SK-N-SH (cell line): ENCODE data around the gene OR2M7. TPM values are rescaled to one million over a fixed set of nuclear protein-coding genes. Genes with fewer than 3 reads are reported as not detected.

ENCODE experiments used
- CTCF ChIA-PET: fragments of 300-600, 350-600 bp; formaldehyde crosslinking; extraction: SDS; loops from one replicate; lab custom pipeline; 2021; lab: Yijun Ruan, JAX
- POLR2A ChIA-PET: fragments of 350-600 bp; sonication (Branson Sonifier 250); formaldehyde crosslinking; extraction: SDS; loops from one replicate; lab custom pipeline; 2020; ENCODE audit warnings: antibody characterized with exemption, inconsistent platforms; lab: Yijun Ruan, JAX
- DNase-seq: peaks from one replicate; pipeline ENCODE4 v3.0.0; 2012
- H2AFZ ChIP-seq: fragments of 200-600 bp; sonication (generic); 2 replicates; pipeline ENCODE4 v1.8.1; 2016; ENCODE audit warnings: antibody characterized with exemption, mild to moderate bottlenecking, low read depth
- H3F3A ChIP-seq: fragments of 200-600 bp; sonication (generic); replicated peaks from 2 replicates; pipeline ENCODE3; 2016; ENCODE audit warnings: antibody characterized with exemption, mild to moderate bottlenecking; ENCODE audit not compliant: insufficient read depth
- H3K27ac ChIP-seq, 2 experiments: fragments of 200-500 bp in 1 of 2; fragments of 200-600 bp in 1 of 2; sonication (Bioruptor generic) in 1 of 2; sonication (generic), shearing (Covaris generic) in 1 of 2; 2 replicates each; pipeline versions ENCODE4 v1.5.1 to v1.6.1; 2014 to 2016; ENCODE audit warnings: low read depth in 2 of 2, inconsistent platforms in 1 of 2, low read length in 1 of 2, mild to moderate bottlenecking in 1 of 2, mixed read lengths in 1 of 2
- H3K27me3 ChIP-seq: fragments of 200-600 bp; sonication (generic), shearing (Covaris generic); 2 replicates; pipeline ENCODE4 v1.6.1; 2016; ENCODE audit warnings: mixed run types; ENCODE audit not compliant: insufficient read depth
- H3K36me3 ChIP-seq, 2 experiments: fragments of 200-500 bp in 1 of 2; fragments of 200-600 bp in 1 of 2; sonication (Bioruptor generic) in 1 of 2; sonication (generic) in 1 of 2; replicated peaks in 1 of 2; 2 replicates each; pipeline versions ENCODE3 to v1.5.1; 2014 to 2016; ENCODE audit warnings: low read length in 1 of 2, mild to moderate bottlenecking in 1 of 2; ENCODE audit not compliant: insufficient read depth in 2 of 2, control insufficient read depth in 1 of 2
- H3K4me1 ChIP-seq, 2 experiments: fragments of 200-500 bp in 1 of 2; fragments of 200-600 bp in 1 of 2; sonication (Bioruptor generic) in 1 of 2; sonication (generic), shearing (Covaris generic) in 1 of 2; 2 replicates each; pipeline versions ENCODE4 v1.5.1 to v1.6.1; 2014 to 2016; ENCODE audit warnings: low read depth in 1 of 2, low read length in 1 of 2, mixed run types in 1 of 2; ENCODE audit not compliant: insufficient read depth in 2 of 2, control insufficient read depth in 1 of 2
- H3K4me2 ChIP-seq: fragments of 200-600 bp; sonication (generic), shearing (Covaris generic); 2 replicates; pipeline ENCODE4 v1.6.1; 2017; ENCODE audit warnings: mixed run types
- H3K4me3 ChIP-seq, 2 experiments: fragments of 200-500 bp in 1 of 2; fragments of 200-600 bp in 1 of 2; sonication (Bioruptor generic) in 1 of 2; sonication (generic), shearing (Covaris generic) in 1 of 2; 2 replicates each; pipeline versions ENCODE4 v1.5.1 to v1.8.1; 2014 to 2016; ENCODE audit warnings: low read depth in 2 of 2, inconsistent platforms in 1 of 2, low read length in 1 of 2, mild to moderate bottlenecking in 1 of 2, mixed read lengths in 1 of 2, moderate library complexity in 1 of 2
- H3K79me2 ChIP-seq: fragments of 200-600 bp; sonication (generic); 2 replicates; pipeline ENCODE4 v1.8.1; 2017; ENCODE audit warnings: mild to moderate bottlenecking; ENCODE audit not compliant: insufficient read depth
- H3K9ac ChIP-seq: fragments of 200-600 bp; sonication (generic); 2 replicates; pipeline ENCODE4 v1.6.1; 2017; ENCODE audit warnings: mixed run types
- H3K9me2 ChIP-seq: fragments of 200-600 bp; sonication (generic); 2 replicates; pipeline ENCODE4 v1.6.1; 2017; ENCODE audit warnings: mixed run types
- H3K9me3 ChIP-seq: fragments of 200-600 bp; sonication (generic); 2 replicates; pipeline ENCODE4 v1.6.1; 2017; ENCODE audit warnings: mixed run types, mild to moderate bottlenecking, moderate library complexity
- H4K20me1 ChIP-seq: fragments of 200-600 bp; sonication (generic); 2 replicates; pipeline ENCODE4 v1.6.1; 2017; ENCODE audit warnings: mild to moderate bottlenecking, mixed run types; ENCODE audit not compliant: insufficient read depth
- CTCF ChIP-seq: fragments of 200-600 bp; sonication (generic); IDR thresholded peaks from 2 replicates; pipeline ENCODE4 v1.6.1; 2017; ENCODE audit warnings: antibody characterized with exemption, mild to moderate bottlenecking, moderate library complexity
- FOXJ3 ChIP-seq: sonication (generic); formaldehyde crosslinking; IDR thresholded peaks from 2 replicates; pipeline ENCODE4 v1.5.1; 2020; ENCODE audit warnings: mild to moderate bottlenecking, missing genetic modification reagents
- FOXM1 ChIP-seq: IDR thresholded peaks from 2 replicates; pipeline ENCODE4 v1.4.0; 2012; ENCODE audit warnings: low read depth, mild to moderate bottlenecking
- GABPA ChIP-seq: IDR thresholded peaks from 2 replicates; pipeline ENCODE4 v1.4.0; 2012; ENCODE audit warnings: low read depth, mild to moderate bottlenecking
- MEF2A ChIP-seq: IDR thresholded peaks from 2 replicates; pipeline ENCODE4 v1.4.0; 2012; ENCODE audit warnings: low read depth, borderline replicate concordance
- NRF1 ChIP-seq: IDR thresholded peaks from 2 replicates; pipeline ENCODE4 v1.6.1; 2012; ENCODE audit warnings: low read depth, mild to moderate bottlenecking, low read length
- POLR2AphosphoS5 ChIP-seq: IDR thresholded peaks from 2 replicates; pipeline ENCODE4 v1.6.1; 2012; ENCODE audit warnings: low read depth, low read length
- RAD21 ChIP-seq: IDR thresholded peaks from 2 replicates; pipeline ENCODE4 v1.6.1; 2012; ENCODE audit warnings: mild to moderate bottlenecking, low read length
- RFX5 ChIP-seq: IDR thresholded peaks from 2 replicates; pipeline ENCODE4 v1.6.1; 2012; ENCODE audit warnings: mild to moderate bottlenecking, improper control_type of control experiment, low read length
- TEAD4 ChIP-seq: IDR thresholded peaks from 2 replicates; pipeline ENCODE4 v1.4.0; 2012; ENCODE audit warnings: mild to moderate bottlenecking, borderline replicate concordance; ENCODE audit not compliant: insufficient read depth
- WGBS: methylation state at CpG from one replicate; pipeline ENCODE4 v1.1.6; 2017; ENCODE audit warnings: low lambda C conversion rate; 5-methylcytosine and 5-hydroxymethylcytosine counted together
- polyA plus RNA-seq, 3 experiments: library from polyadenylated mRNA; depleted of rRNA; stranded (reverse); fragments of >200 nt; gene quantifications; 2 replicates each; pipeline ENCODE4 v1.2.3, GENCODE V29; 2012
- TF ChIP-seq, protein P1 (sequence below): IDR thresholded peaks from 2 replicates; pipeline ENCODE4 v1.4.0; 2012; ENCODE audit warnings: low read depth, borderline replicate concordance
- TF ChIP-seq, protein P2 (sequence below): IDR thresholded peaks from 2 replicates; pipeline ENCODE4 v1.4.0; 2012; ENCODE audit warnings: low read depth, borderline replicate concordance

The OR2M7 gene
- polyA plus RNA-seq, 1 of the 3 experiments (the other 2 are of a cell fraction), result not detected

DNA sequence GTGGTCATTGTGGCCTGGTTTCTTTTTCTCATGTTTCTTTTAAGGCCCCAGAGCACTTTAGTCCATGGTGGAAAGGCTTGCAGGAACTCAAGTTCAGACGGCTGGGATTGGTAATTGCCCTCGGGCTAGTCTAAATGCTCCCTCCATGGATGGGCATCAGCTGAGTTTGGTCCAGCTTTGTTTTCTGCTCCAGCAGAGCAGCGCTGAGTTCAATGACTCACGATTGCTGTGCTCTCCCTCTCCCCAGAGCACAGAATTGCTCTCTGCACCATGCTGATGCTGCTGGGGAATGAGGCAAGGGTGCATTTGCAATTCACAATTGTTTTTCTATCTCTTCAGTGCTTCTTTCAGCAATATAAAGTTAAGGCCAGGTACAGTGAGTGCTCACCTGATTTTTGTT lies 49.4 kb upstream of the OR2M7 start:
- H4K20me1 ChIP-seq, result no peaks in the 10 kb centered on the region
- H3K4me1 ChIP-seq, result no peaks in the 10 kb centered on the region
- POLR2A ChIA-PET, result no interaction called here
- H3K27me3 ChIP-seq, result no peaks in the 10 kb centered on the region
- CTCF ChIA-PET, result no interaction called here
- no peaks in the 10 kb centered on the region for H3K36me3 ChIP-seq
- H3K9me2 ChIP-seq, result no peaks in the 10 kb centered on the region
- no peak overlapping the region for H2AFZ ChIP-seq
- H3K27ac ChIP-seq, result no peak overlapping the region
- no peaks in the 10 kb centered on the region for H3K9me3 ChIP-seq
- no peak overlapping the region for H3K4me3 ChIP-seq
- 0% methylated on average over 4 of the region's 4 CpGs for WGBS
- TF ChIP-seq, protein P1, sequence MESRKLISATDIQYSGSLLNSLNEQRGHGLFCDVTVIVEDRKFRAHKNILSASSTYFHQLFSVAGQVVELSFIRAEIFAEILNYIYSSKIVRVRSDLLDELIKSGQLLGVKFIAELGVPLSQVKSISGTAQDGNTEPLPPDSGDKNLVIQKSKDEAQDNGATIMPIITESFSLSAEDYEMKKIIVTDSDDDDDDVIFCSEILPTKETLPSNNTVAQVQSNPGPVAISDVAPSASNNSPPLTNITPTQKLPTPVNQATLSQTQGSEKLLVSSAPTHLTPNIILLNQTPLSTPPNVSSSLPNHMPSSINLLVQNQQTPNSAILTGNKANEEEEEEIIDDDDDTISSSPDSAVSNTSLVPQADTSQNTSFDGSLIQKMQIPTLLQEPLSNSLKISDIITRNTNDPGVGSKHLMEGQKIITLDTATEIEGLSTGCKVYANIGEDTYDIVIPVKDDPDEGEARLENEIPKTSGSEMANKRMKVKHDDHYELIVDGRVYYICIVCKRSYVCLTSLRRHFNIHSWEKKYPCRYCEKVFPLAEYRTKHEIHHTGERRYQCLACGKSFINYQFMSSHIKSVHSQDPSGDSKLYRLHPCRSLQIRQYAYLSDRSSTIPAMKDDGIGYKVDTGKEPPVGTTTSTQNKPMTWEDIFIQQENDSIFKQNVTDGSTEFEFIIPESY, result no peak
- TF ChIP-seq TEAD4 (no peak), GABPA (no peak), NRF1 (no peak), FOXM1 (no peak), FOXJ3 (no peak), CTCF (no peak)
- TF ChIP-seq, all 33 proteins: peak for 0
- Histone ChIP-seq H3K79me2 (no peaks in the 10 kb centered on the region), H3K4me2 (no peak overlapping the region), H3F3A (no peaks in the 10 kb centered on the region), H3K9ac (no peak overlapping the region)
- no peak for DNase-seq

- no peaks in the 10 kb centered on the region for H3F3A ChIP-seq
- TF ChIP-seq, protein P2, sequence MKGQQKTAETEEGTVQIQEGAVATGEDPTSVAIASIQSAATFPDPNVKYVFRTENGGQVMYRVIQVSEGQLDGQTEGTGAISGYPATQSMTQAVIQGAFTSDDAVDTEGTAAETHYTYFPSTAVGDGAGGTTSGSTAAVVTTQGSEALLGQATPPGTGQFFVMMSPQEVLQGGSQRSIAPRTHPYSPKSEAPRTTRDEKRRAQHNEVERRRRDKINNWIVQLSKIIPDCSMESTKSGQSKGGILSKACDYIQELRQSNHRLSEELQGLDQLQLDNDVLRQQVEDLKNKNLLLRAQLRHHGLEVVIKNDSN, result no peak
- TF ChIP-seq RAD21 (no peak), MEF2A (no peak), POLR2AphosphoS5 (no peak), RFX5 (no peak)
- TF ChIP-seq, all 33 proteins: peak for 0
- no peaks in the 10 kb centered on the region for H3K9me2 ChIP-seq
- no peak overlapping the region for H3K27ac ChIP-seq
- H3K4me1 ChIP-seq, result no peaks in the 10 kb centered on the region
- no peak overlapping the region for H2AFZ ChIP-seq
- H3K27me3 ChIP-seq, result no peaks in the 10 kb centered on the region
- no peak overlapping the region for H3K4me2 ChIP-seq
- no peak overlapping the region for H3K9ac ChIP-seq
- no peak overlapping the region for H3K4me3 ChIP-seq
- ChIA-PET POLR2A (no interaction called here), CTCF (no interaction called here)
- H3K9me3 ChIP-seq, result no peaks in the 10 kb centered on the region
- no peaks in the 10 kb centered on the region for H3K79me2 ChIP-seq
- no peak for DNase-seq
- no peaks in the 10 kb centered on the region for H4K20me1 ChIP-seq
- no peaks in the 10 kb centered on the region for H3K36me3 ChIP-seq
- 2% methylated on average over 5 of the region's 5 CpGs for WGBS
Measured at GRCh38 chr1:248372394-248372793, 48.0 kb upstream of the OR2M7 start.
